GM23248 (cell line): ENCODE data around the gene LRMDA. TPM values are rescaled to one million over a fixed set of nuclear protein-coding genes. Genes with fewer than 3 reads are reported as not detected.

Source experiments
- DNase-seq: peaks from one replicate; pipeline ENCODE4 v3.0.0-alpha.2; 2015
- H2AFZ ChIP-seq: fragments of 200-600 bp; sonication (generic); 2 replicates; pipeline ENCODE4 v1.6.1; 2016; ENCODE audit warnings: antibody characterized with exemption
- H3F3A ChIP-seq: fragments of 200-600 bp; sonication (generic); 2 replicates; pipeline ENCODE4 v1.6.1; 2016; ENCODE audit warnings: mild to moderate bottlenecking, antibody characterized with exemption, mixed run types; ENCODE audit not compliant: insufficient read depth
- H3K27ac ChIP-seq: fragments of 200-600 bp; sonication (generic); 2 replicates; pipeline ENCODE4 v1.5.1; 2016; ENCODE audit warnings: mild to moderate bottlenecking
- H3K27me3 ChIP-seq: fragments of 200-600 bp; sonication (generic); replicated peaks from 2 replicates; pipeline ENCODE4 v1.6.1; 2016; ENCODE audit warnings: mild to moderate bottlenecking; ENCODE audit not compliant: insufficient read depth
- H3K36me3 ChIP-seq: fragments of 200-600 bp; sonication (generic); 2 replicates; pipeline ENCODE4 v1.6.1; 2016; ENCODE audit warnings: low read depth, mild to moderate bottlenecking
- H3K4me1 ChIP-seq: fragments of 200-600 bp; sonication (generic); 2 replicates; pipeline ENCODE4 v1.6.1; 2016; ENCODE audit warnings: mild to moderate bottlenecking; ENCODE audit not compliant: insufficient read depth
- H3K4me2 ChIP-seq: fragments of 200-600 bp; sonication (generic); one replicate; pipeline ENCODE4 v1.6.1; 2016; ENCODE audit warnings: mild to moderate bottlenecking; ENCODE audit not compliant: unreplicated experiment
- H3K4me3 ChIP-seq: fragments of 200-600 bp; sonication (generic); 2 replicates; pipeline ENCODE4 v1.5.1; 2016; ENCODE audit warnings: mild to moderate bottlenecking
- H3K79me2 ChIP-seq: fragments of 200-600 bp; sonication (generic); 2 replicates; pipeline ENCODE4 v1.6.1; 2016; ENCODE audit warnings: mild to moderate bottlenecking; ENCODE audit not compliant: insufficient read depth
- H3K9ac ChIP-seq: fragments of 200-600 bp; sonication (generic); 2 replicates; pipeline ENCODE4 v1.6.1; 2016; ENCODE audit warnings: mild to moderate bottlenecking
- H3K9me2 ChIP-seq: fragments of 200-600 bp; sonication (generic); 2 replicates; pipeline ENCODE4 v1.6.1; 2016; ENCODE audit warnings: mixed run types, mild to moderate bottlenecking, moderate library complexity; ENCODE audit not compliant: insufficient read depth
- H3K9me3 ChIP-seq: fragments of 200-600 bp; sonication (generic); one replicate; pipeline ENCODE4 v1.6.1; 2017; ENCODE audit warnings: low read depth
- H4K20me1 ChIP-seq: fragments of 200-600 bp; sonication (generic); 2 replicates; pipeline ENCODE4 v1.6.0; 2016; ENCODE audit not compliant: insufficient read depth
- EZH2 ChIP-seq: fragments of 200-600 bp; sonication (generic); IDR thresholded peaks from 2 replicates; pipeline ENCODE4 v1.6.1; 2018; ENCODE audit warnings: antibody characterized with exemption, mild to moderate bottlenecking; ENCODE audit not compliant: insufficient read depth, poor library complexity, severe bottlenecking
- EZH2phosphoT487 ChIP-seq: fragments of 200-600 bp; sonication (generic); IDR thresholded peaks from 2 replicates; pipeline ENCODE4 v1.6.1; 2018; ENCODE audit warnings: antibody characterized with exemption, moderate library complexity, mild to moderate bottlenecking, low read depth; ENCODE audit not compliant: insufficient read depth
- WGBS, 2 experiments: methylation state at CpG; one replicate each; pipeline ENCODE4 v1.1.6; 2015 to 2017; ENCODE audit warnings: low lambda C conversion rate in 2 of 2, low coverage in 1 of 2; ENCODE audit errors: missing lambda C conversion rate in 2 of 2; 5-methylcytosine and 5-hydroxymethylcytosine counted together
- in situ Hi-C: fragments of 300-500 bp; cut with MboI; formaldehyde crosslinking; loops from 2 replicates; pipeline ENCODE4 v1.15.0; 2020
- polyA plus RNA-seq: library from polyadenylated mRNA; unstranded; fragments of >200 nt; fragmentation: Nextera tagmentation; extraction: Ambion mirVana; gene quantifications from 2 replicates; pipeline ENCODE4 v1.2.1, GENCODE V29; 2016
- total RNA-seq: library from RNA; depleted of rRNA; stranded (reverse); fragments of >200 nt; shearing (Covaris generic); gene quantifications from 2 replicates; pipeline ENCODE4 v1.2.3, GENCODE V29; 2014

The LRMDA gene
- total and polyA plus RNA-seq, 2 experiments from 2014 or later, result 2.6 TPM; not detected in 1

DNA sequence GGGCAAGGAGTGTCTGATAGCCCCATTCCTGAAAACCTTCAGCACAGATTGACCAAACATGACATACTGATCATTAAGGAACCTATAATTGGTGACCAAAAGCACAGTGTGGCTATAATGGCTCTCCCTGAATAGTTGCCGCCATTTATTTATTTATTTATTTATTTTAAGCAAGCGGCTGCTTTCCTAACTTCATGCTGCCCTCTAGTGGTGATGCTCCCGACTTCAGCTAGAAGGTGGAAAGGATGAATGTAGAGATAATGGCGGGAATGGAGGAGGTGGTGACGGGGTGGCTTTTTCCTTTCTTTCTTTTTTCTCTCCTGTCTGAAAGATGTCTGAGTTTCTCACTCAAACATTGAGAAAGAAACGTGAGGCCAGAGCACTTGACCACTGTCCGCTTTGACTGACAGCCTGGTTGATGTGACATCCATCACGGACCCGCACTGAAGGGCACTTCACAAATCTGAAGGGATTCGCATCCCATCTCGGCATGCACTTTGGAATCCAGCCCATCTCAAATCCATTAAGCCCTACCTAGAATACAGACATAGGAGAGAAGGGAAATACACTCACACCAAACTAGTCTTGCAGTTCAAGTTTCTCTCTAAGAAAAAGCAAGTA lies 1116.0 kb downstream of the LRMDA start:
- Histone ChIP-seq H3K27ac (no peak overlapping the region), H3K9me2 (no peaks in the 10 kb centered on the region), H4K20me1 (no peaks in the 10 kb centered on the region), H3K4me3 (no peak overlapping the region), H3K27me3 (no peaks in the 10 kb centered on the region; the same call in 1 of the 2 replicates), H3K4me2 (no peak overlapping the region), H3K9me3 (no peaks in the 10 kb centered on the region), H2AFZ (peak overlapping the region; percentile 46; the same call in 1 of the 2 replicates), H3F3A (no peaks in the 10 kb centered on the region; the same call in 1 of the 2 replicates), H3K4me1 (peaks cover 10% of the 10 kb centered on the region), H3K36me3 (no peaks in the 10 kb centered on the region), H3K79me2 (no peaks in the 10 kb centered on the region), H3K9ac (no peak overlapping the region)
- peak; percentile 83 for DNase-seq
- WGBS, 2 experiments, result 41 to 42% methylated on average over 11 of the region's 11 CpGs
- TF ChIP-seq EZH2phosphoT487, result no peak
- no peak for TF ChIP-seq EZH2
- in situ Hi-C loops, result loop anchor here (5.0 to 25.0 kb wide), 3 partner anchors 230 to 1153 kb away; no protein-coding TSS in a partner anchor

DNA sequence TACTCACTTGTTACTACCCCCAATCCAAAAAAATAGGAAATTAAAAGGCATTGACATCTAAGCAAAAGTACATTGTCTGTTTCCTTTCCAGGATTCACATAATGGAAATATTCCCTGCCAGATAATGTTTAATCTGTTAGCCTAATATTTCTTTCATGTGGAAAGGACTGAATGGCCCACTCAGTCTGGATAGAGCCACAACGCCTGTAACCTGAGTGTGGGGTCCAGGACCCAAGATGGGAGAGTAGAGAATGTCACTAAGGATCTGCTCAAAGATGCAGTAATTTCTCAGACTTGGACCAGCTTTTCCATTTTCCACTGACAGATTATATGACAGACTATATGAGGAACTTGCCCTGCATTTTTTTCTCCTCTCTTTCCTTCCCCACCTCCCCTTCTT lies 1117.3 kb downstream of the LRMDA start:
- WGBS, 2 experiments, result 84 to 87% methylated on average over 1 of the region's 1 CpG
- Histone ChIP-seq H3K9me2 (no peaks in the 10 kb centered on the region), H3K9ac (no peak overlapping the region), H3K27ac (no peak overlapping the region), H3K9me3 (no peaks in the 10 kb centered on the region), H3K27me3 (no peaks in the 10 kb centered on the region; the same call in 1 of the 2 replicates), H3K4me3 (no peak overlapping the region), H3K4me1 (peaks cover 6% of the 10 kb centered on the region), H2AFZ (no peak overlapping the region), H3K79me2 (no peaks in the 10 kb centered on the region), H3F3A (no peaks in the 10 kb centered on the region; the same call in 1 of the 2 replicates), H3K4me2 (no peak overlapping the region), H4K20me1 (no peaks in the 10 kb centered on the region), H3K36me3 (no peaks in the 10 kb centered on the region)
- in situ Hi-C loops, result loop anchor here (5.0 to 25.0 kb wide), 3 partner anchors 231 to 1154 kb away; no protein-coding TSS in a partner anchor
- DNase-seq, result no peak
- TF ChIP-seq EZH2phosphoT487, result no peak
- no peak for TF ChIP-seq EZH2

DNA sequence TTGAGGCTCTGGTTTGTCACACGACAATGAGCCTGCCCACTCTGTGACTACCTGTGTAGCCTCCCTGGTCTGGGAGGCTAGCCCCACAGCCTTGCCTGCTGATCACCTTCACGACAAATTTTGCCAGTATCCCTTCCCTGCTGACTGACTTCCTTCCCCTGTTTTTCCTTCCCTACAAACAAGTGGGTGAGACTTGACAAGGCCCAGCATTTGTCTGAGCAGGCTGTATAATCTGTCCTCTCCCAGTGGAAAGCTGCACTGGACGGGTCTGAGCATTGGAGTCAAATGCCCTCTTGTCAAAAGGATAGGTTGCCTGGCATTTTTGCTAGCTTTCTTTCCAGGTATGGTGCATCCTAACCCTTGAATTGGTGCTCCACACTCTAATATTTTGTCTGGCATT lies 1117.7 kb downstream of the LRMDA start:
- no peak overlapping the region for H3K4me3 ChIP-seq
- no peak for DNase-seq
- no peaks in the 10 kb centered on the region; the same call in 1 of the 2 replicates for H3F3A ChIP-seq
- in situ Hi-C loops, result loop anchor here (5.0 to 25.0 kb wide), 3 partner anchors 232 to 1154 kb away; no protein-coding TSS in a partner anchor
- TF ChIP-seq EZH2, result no peak
- no peak for TF ChIP-seq EZH2phosphoT487
- no peaks in the 10 kb centered on the region for H3K79me2 ChIP-seq
- H3K27me3 ChIP-seq, result no peaks in the 10 kb centered on the region; the same call in 1 of the 2 replicates
- peaks cover 1% of the 10 kb centered on the region for H3K4me1 ChIP-seq
- H3K9ac ChIP-seq, result no peak overlapping the region
- H3K27ac ChIP-seq, result no peak overlapping the region
- no peaks in the 10 kb centered on the region for H3K9me2 ChIP-seq
- H3K36me3 ChIP-seq, result no peaks in the 10 kb centered on the region
- no peaks in the 10 kb centered on the region for H4K20me1 ChIP-seq
- no peaks in the 10 kb centered on the region for H3K9me3 ChIP-seq
- no peak overlapping the region for H3K4me2 ChIP-seq
- no peak overlapping the region for H2AFZ ChIP-seq
- WGBS, 2 experiments, result 93 to 97% methylated on average over 3 of the region's 3 CpGs

DNA sequence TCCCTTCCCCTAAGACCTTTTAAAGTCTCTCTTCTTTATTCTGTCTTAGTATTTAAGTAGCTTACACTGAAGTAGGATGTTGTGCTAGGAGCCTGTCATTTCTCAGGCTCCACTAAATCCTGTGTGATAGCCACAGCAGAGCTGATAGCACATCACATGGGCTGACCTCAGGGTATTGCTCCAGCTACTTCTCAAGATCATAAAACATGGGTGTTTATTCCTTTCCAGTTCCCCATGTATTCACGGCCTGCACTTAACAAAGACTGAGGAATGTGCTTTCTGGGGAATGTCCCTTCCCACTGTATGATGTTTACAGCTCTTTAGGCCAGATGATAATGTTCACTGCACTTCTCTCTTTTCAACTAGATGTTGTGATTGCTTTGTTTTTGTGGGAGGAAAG lies 1119.4 kb downstream of the LRMDA start:
- H3K4me1 ChIP-seq, result no peaks in the 10 kb centered on the region
- TF ChIP-seq EZH2 (no peak), EZH2phosphoT487 (no peak)
- no peaks in the 10 kb centered on the region for H3K79me2 ChIP-seq
- H3K9me2 ChIP-seq, result no peaks in the 10 kb centered on the region
- H3K36me3 ChIP-seq, result no peaks in the 10 kb centered on the region
- WGBS, 2 experiments, result 79 to 81% methylated on average over 1 of the region's 1 CpG
- peaks cover 7% of the 10 kb centered on the region; the same call in 1 of the 2 replicates for H3K27me3 ChIP-seq
- no peak overlapping the region for H3K4me2 ChIP-seq
- H3K4me3 ChIP-seq, result no peak overlapping the region
- no peaks in the 10 kb centered on the region for H3K9me3 ChIP-seq
- H4K20me1 ChIP-seq, result no peaks in the 10 kb centered on the region
- DNase-seq, result no peak
- in situ Hi-C loops, result loop anchor here (25.0 kb wide), 1 partner anchor 561 kb away; no protein-coding TSS in a partner anchor
- no peak overlapping the region for H3K27ac ChIP-seq
- H3F3A ChIP-seq, result no peaks in the 10 kb centered on the region
- no peak overlapping the region for H2AFZ ChIP-seq
- no peak overlapping the region for H3K9ac ChIP-seq
